GM18867 (cell line): Measurements from ENCODE around the gene TIGD6.

Experiments used
- ATAC-seq: cut with Tn5 transposase; IDR thresholded peaks from one replicate; pipeline ENCODE4 v1.9.1; 2021; ENCODE audit warnings: mild to moderate bottlenecking, moderate library complexity; ENCODE audit not compliant: unreplicated experiment

TIGD6 gene

DNA sequence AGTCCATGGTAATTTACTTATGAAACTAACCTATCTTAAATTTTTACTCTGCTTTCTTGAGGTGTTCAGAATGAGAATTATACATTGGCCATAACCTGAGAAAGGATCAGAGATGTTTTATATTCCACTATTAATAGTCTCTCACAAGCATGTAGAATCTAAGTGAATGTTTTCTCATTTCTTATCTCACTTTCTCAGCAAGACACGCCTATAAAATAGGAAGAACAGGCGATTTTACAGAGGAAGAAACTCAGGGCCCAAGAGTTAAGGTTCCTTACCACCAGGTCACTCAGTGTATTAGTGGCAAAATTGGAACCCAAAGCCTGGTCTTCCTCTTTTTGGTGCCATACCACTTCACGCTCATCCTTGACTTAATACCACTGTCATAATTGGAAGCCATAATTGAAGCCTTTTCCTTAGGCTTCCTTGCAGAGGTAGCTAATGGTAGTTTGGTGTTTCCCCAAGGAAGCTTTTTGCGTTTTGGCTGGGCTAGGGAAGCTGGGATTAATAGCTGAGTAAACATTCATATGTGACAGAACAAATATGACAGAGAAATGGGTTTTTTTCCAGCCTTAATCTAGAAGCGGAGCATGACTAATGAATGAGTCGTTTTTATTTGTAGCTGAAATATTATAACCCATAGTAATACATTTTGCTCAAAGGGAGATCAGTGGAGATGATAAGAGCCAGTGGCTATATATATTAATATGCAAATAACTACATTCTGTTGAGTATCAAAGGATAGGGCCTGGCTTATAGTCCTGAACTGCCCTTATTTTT, 17.0 kb upstream of the TIGD6 start:
- ATAC-seq = no peak

- no peak for ATAC-seq
Measured at GRCh38 chr5:150016537-150016936, 16.1 kb upstream of the TIGD6 start.

GRCh38 chr5:150015415-150015814, 15.0 kb upstream of the TIGD6 start:
- no peak for ATAC-seq

- no peak for ATAC-seq
Measured at GRCh38 chr5:150014456-150014855, 14.0 kb upstream of the TIGD6 start.

- ATAC-seq = no peak
Measured at GRCh38 chr5:150013931-150014330, 13.5 kb upstream of the TIGD6 start.

DNA sequence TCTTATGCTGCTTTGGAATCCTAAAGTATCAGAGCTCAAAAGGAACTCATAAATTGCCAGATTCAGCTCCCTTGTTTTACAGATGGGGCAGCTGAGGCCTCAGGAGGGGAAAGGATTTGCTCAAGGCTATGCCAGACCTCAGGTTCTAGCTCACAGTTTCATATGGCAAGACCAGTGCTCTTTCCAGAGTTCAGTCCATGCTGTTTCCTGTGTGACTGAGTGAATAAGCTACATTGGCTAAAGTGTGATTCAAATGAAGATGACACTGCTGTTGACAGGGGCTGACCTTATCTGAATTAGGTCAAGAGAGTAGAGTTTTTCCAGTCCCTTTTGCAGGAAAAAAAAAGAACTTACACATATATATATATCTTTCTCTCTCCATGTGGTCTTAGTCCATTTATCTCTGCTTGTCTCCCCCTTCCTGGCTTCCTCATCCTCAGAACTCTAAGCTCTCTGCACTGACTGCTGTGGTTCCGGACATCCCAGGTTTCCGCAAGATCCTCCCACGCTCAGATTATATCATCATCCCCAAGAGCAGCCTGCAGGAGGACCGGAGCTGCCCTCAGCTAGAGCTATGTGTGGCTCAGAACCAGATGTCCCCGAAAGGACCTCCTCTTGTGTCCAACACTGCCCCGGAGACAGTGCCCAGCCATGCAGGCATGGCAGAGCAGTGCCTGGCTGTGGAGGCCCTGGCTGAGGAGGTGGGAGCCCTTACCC, 9.4 kb upstream of the TIGD6 start:
- no peak for ATAC-seq

- ATAC-seq = no peak
Measured at GRCh38 chr5:150007050-150007449, 6.6 kb upstream of the TIGD6 start.

DNA sequence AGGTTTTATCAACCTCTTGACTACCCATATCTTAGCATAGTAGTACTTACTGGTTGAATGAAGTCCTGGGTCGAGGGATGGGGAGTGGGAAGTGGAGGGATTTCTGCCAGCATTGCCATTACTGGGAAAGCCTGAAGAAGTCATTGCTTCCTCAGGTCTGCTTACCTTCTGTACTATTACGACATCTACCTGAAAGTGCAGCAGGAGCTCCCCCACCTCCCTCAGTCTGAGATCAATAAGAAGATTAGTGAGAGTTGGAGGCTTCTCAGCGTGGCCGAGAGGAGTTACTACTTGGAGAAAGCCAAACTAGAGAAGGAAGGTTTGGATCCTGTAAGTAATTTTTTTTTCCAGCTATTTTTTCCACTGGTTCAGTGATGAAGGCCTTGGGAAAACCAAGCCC, 5.9 kb upstream of the TIGD6 start:
- ATAC-seq = no peak

DNA sequence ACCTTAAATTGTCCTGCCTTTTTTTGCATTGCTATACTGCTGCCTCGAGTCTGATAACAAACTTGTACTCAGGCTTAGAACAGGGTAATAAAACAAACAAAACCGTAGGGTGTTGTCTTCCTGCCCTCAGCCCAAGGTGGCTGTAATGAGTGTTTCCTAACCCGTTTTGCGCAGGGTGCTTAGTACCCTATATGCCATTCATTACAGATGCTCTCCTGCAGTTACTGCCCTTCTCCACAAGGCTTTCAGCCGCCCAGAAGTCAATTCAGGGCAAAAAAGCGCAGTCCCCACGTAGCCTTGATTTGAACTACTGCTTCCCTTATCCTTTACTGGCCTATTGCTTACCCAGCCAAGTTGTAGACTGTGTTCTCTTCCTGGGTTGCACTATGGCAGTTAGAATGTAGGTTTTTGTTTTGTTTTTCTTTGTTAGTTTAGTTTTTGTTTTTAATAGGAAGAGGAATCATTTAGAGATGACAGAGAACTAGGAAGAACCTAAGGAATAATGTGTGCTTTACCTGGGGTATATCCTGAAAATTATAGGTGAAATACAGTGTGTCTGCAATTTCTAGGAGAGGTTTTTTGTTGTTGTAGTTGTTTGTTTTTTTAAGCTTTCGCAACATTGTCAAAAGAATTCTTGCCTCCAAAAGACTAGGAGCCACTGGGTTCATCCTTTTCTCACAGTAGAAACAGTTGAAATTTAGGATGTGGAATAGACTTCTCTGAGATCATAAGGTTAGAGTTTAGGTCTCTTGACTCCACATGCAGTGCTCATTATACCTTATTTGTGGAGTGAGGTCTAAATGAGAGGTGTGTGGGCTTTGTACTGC, 1.4 kb upstream of the TIGD6 start:
- ATAC-seq = peak; percentile 44

DNA sequence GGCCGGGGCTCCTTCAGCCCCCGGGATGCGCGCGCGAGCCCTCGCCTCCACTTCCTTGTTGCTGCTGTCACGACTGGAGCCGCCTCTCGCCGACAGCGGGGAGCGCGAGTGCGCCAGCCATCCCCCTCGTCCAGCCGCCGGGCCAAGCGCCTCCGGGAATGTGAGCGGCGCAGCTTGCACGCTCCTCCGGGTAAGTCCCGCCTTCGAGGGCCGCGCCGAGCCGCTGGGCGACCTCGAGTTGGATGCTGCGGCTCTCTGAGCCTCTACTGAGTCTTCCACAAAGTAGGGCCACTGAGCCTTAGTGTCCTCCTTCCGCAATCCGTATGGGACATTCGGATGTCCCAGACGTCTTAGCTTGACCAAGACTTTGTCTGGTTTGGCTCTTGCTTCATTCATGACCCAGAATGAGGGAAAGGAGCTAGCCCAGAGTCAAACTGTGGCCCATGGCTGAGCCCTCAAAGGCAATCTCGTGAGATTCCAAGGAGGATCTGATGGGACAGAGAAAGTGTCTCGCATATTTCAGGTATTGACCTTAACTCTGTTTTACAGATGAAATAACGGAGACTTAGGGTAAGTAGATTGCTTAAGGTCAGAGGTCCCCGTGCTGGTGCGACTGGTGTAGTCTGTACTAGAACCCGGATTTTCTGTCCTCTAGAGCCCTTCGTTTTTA, 671 bp upstream of the TIGD6 start:
- ATAC-seq = peak; percentile 12

DNA sequence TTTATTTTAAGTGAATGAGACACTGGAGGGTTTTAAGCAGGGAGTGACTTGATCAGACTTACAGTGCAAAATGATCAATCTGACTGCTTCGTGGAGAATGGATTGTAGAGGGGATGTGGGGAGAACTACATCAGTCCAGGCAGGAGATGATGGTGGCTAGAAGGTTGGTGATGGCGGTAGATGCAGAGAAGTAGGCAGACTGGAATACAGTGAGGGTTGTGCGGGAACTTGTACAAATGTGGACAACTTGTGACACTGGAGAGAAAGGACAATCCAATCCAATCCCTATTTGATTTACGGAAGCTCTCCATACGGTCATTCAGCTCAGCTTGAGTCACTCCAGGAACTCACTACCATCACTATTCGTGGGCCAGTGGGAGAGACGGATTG, 593 bp downstream of the TIGD6 start:
- ATAC-seq = no peak

- no peak for ATAC-seq
Measured at GRCh38 chr5:149999359-149999758, 1.1 kb downstream of the TIGD6 start.

DNA sequence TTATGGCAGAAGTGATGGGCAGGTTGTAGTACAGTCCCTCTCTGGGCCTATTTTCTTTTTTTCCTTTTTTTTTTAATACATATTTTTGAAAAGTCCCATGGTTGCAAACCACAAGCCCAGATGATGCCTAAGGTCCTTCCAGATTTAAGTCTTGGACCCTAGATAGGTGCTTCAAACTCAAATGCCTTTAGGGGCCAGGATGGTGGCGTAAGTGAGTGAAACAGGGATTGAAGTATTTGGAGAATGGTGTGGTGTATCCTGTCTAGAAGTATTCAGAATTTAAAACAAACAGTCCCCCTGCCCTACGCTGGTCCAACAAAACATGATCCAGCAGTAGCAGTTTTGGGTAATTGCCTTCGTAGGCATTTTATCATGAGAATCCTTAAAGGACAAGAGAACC, 2.2 kb downstream of the TIGD6 start:
- no peak for ATAC-seq

GRCh38 chr5:149996205-149996890, 4.1 kb downstream of the TIGD6 start:
- ATAC-seq = no peak

DNA sequence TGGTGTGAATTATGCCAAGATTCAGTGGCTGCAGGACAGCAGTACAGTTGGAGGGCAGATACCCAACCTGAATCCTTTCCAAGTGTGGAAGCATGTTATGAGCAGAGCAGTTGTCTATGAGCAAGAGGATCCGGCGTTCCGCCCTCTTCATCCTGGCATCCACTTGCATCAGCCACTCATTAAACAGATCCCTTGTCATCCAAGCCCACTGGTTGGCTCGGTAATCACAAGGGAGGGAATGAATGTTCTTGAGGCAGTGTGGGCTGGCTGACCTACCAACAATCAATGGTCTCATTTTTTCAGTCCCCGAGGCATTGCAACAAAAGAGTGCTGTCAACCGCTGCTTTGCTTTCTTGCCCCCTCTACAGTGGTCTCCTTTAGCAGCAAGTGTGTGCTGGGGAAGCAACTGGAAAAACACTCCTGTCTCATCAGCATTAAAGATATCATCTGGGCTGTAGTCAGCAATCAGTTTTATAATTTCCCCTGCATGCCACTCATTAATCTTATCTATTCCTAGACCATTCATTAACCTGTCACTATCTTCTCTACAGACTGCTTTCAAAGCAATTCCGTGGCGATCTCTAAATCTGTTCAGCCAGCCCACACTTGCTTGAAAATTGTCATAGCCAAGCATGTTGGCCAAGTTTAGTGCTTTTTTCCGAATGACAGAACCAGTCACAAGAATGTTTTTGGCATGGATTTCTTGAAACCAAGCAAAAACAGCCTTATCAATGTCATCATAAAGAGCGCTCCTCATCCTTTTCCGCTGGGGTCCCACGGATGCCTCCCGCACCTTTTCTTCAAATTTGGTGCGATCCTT, 4.9 kb downstream of the TIGD6 start:
- no peak for ATAC-seq

GRCh38 chr5:149993471-149993870, 7.0 kb downstream of the TIGD6 start:
- no peak for ATAC-seq

- peak; percentile 78 for ATAC-seq
Measured at GRCh38 chr5:149990518-149991376, 9.7 kb downstream of the TIGD6 start.

- ATAC-seq = no peak
Measured at GRCh38 chr5:149988126-149988525, 12.3 kb downstream of the TIGD6 start.

GRCh38 chr5:149982505-149982904, 17.9 kb downstream of the TIGD6 start:
- no peak for ATAC-seq
